ENCODE results near the gene SH3PXD2A. TPM values are rescaled to one million over a fixed set of nuclear protein-coding genes. Genes with fewer than 3 reads are reported as not detected.

SH3PXD2A gene
- total RNA-seq, 1 donor from 2014 or later: 17.3 TPM

GRCh38 chr10:103780242-103781149, 74.9 kb downstream of the SH3PXD2A start:
- Mint-ChIP-seq H3K27me3 (ENCODE audit: low read depth, unreplicated experiment) (peaks cover 12% of the 10 kb centered on the region), H3K36me3 (ENCODE audit: low read depth, unreplicated experiment) (peaks cover 12% of the 10 kb centered on the region), H3K9me3 (ENCODE audit: unreplicated experiment) (peaks cover 3% of the 10 kb centered on the region), H3K27ac (ENCODE audit: unreplicated experiment) (no peak overlapping the region), H3K4me1 (ENCODE audit: low read depth, unreplicated experiment) (peaks cover 7% of the 10 kb centered on the region), H3K4me3 (ENCODE audit: unreplicated experiment) (no peak overlapping the region)
- no peak for FAIRE-seq
- DNase-seq (ENCODE audit: low read depth): no peak
- Histone ChIP-seq H3K36me3 (ENCODE audit: insufficient read depth, low read length) (no peaks in the 10 kb centered on the region), H3K4me1 (ENCODE audit: insufficient read depth, low read length) (peaks cover 9% of the 10 kb centered on the region), H4K20me1 (ENCODE audit: insufficient read depth, low read length) (peaks cover 1% of the 10 kb centered on the region), H3K4me3 (ENCODE audit: insufficient read depth, low read depth, low read length) (no peak overlapping the region), H3K4me2 (ENCODE audit: low read length) (no peak overlapping the region), H3K27ac (ENCODE audit: low read depth, low read length) (no peak overlapping the region), H3K79me2 (ENCODE audit: insufficient read depth, low read length) (no peaks in the 10 kb centered on the region), H3K9me3 (ENCODE audit: insufficient read depth, low read depth, low read length) (no peaks in the 10 kb centered on the region), H2AFZ (ENCODE audit: low read depth, low read length) (no peak overlapping the region), H3K27me3 (ENCODE audit: insufficient read depth, low read length) (no peaks in the 10 kb centered on the region), H3K9ac (ENCODE audit: low read length) (no peak overlapping the region)
- no peak for TF ChIP-seq CTCF (IDR thresholded peaks at IDR 0.05; ENCODE audit: insufficient read depth, low read depth, low read length)
- no peak for TF ChIP-seq EZH2 (IDR thresholded peaks at IDR 0.05; ENCODE audit: insufficient read depth, low read length)

- FAIRE-seq: no peak
- peaks cover 3% of the 10 kb centered on the region for H3K9me3 Mint-ChIP-seq (ENCODE audit: unreplicated experiment)
- no peak overlapping the region for H3K4me3 ChIP-seq (ENCODE audit: insufficient read depth, low read depth, low read length)
Observed at GRCh38 chr10:103778358-103779139, 76.8 kb downstream of the SH3PXD2A start.

More at GRCh38 chr10:103778358-103779139, 76.8 kb downstream of the SH3PXD2A start:
- H3K4me1 Mint-ChIP-seq (ENCODE audit: low read depth, unreplicated experiment): peaks cover 7% of the 10 kb centered on the region
- TF ChIP-seq CTCF (IDR thresholded peaks at IDR 0.05; ENCODE audit: insufficient read depth, low read depth, low read length): no peak
- no peak for TF ChIP-seq EZH2 (IDR thresholded peaks at IDR 0.05; ENCODE audit: insufficient read depth, low read length)
- H3K27ac Mint-ChIP-seq (ENCODE audit: unreplicated experiment): no peak overlapping the region
- H3K27me3 Mint-ChIP-seq (ENCODE audit: low read depth, unreplicated experiment): peaks cover 4% of the 10 kb centered on the region
- peaks cover 9% of the 10 kb centered on the region for H3K4me1 ChIP-seq (ENCODE audit: insufficient read depth, low read length)
- H3K36me3 Mint-ChIP-seq (ENCODE audit: low read depth, unreplicated experiment): peaks cover 12% of the 10 kb centered on the region
- H3K9ac ChIP-seq (ENCODE audit: low read length): no peak overlapping the region
- H3K27me3 ChIP-seq (ENCODE audit: insufficient read depth, low read length): no peaks in the 10 kb centered on the region
- no peak overlapping the region for H3K27ac ChIP-seq (ENCODE audit: low read depth, low read length)
- no peaks in the 10 kb centered on the region for H3K79me2 ChIP-seq (ENCODE audit: insufficient read depth, low read length)
- no peaks in the 10 kb centered on the region for H3K36me3 ChIP-seq (ENCODE audit: insufficient read depth, low read length)
- no peak for DNase-seq (ENCODE audit: low read depth)
- no peak overlapping the region for H3K4me3 Mint-ChIP-seq (ENCODE audit: unreplicated experiment)
- H4K20me1 ChIP-seq (ENCODE audit: insufficient read depth, low read length): peaks cover 5% of the 10 kb centered on the region
- H3K4me2 ChIP-seq (ENCODE audit: low read length): no peak overlapping the region
- H3K9me3 ChIP-seq (ENCODE audit: insufficient read depth, low read depth, low read length): no peaks in the 10 kb centered on the region
- H2AFZ ChIP-seq (ENCODE audit: low read depth, low read length): no peak overlapping the region
